MM.1S (cell line): ENCODE results near the gene SFTPB.

ENCODE experiments used
- DNase-seq: peaks from one replicate; pipeline ENCODE4 v3.0.0-alpha.2; 2015
- H2AFZ ChIP-seq: fragments of 300-600 bp; sonication (generic); 2 replicates; pipeline ENCODE4 v1.6.0; 2016; ENCODE audit warnings: antibody characterized with exemption, low read length
- H3F3A ChIP-seq: fragments of 300-600 bp; sonication (generic); 2 replicates; pipeline ENCODE4 v1.6.1; 2016; ENCODE audit warnings: mild to moderate bottlenecking, antibody characterized with exemption, low read length, moderate library complexity, mixed read lengths; ENCODE audit not compliant: insufficient read depth
- H3K27ac ChIP-seq: fragments of 300-600 bp; sonication (generic); 2 replicates; pipeline ENCODE4 v1.5.1; 2016; ENCODE audit warnings: mild to moderate bottlenecking, low read length
- H3K27me3 ChIP-seq: fragments of 300-600 bp; sonication (generic); replicated peaks from 2 replicates; pipeline ENCODE4 v1.6.0; 2016; ENCODE audit warnings: low read length; ENCODE audit not compliant: insufficient read depth
- H3K36me3 ChIP-seq: fragments of 300-600 bp; sonication (generic); replicated peaks from 2 replicates; pipeline ENCODE4 v1.6.1; 2016; ENCODE audit warnings: mild to moderate bottlenecking, low read length, mixed read lengths; ENCODE audit not compliant: insufficient read depth
- H3K4me1 ChIP-seq: fragments of 300-600 bp; sonication (generic); 2 replicates; pipeline ENCODE4 v1.6.1; 2016; ENCODE audit warnings: low read length, mixed read lengths
- H3K4me2 ChIP-seq: fragments of 300-600 bp; sonication (generic); 2 replicates; pipeline ENCODE4 v1.6.0; 2016; ENCODE audit warnings: low read depth, low read length
- H3K4me3 ChIP-seq: fragments of 300-600 bp; sonication (generic); 2 replicates; pipeline ENCODE4 v1.5.1; 2016; ENCODE audit warnings: low read length, mixed read lengths
- H3K79me2 ChIP-seq: fragments of 300-600 bp; sonication (generic); 2 replicates; pipeline ENCODE4 v1.6.1; 2016; ENCODE audit warnings: mixed run types, low read length, mixed read lengths
- H3K9ac ChIP-seq: fragments of 300-600 bp; sonication (generic); 2 replicates; pipeline ENCODE4 v1.6.1; 2016; ENCODE audit warnings: low read length, mixed read lengths
- H3K9me2 ChIP-seq: fragments of 300-600 bp; sonication (generic); replicated peaks from 2 replicates; pipeline ENCODE4 v1.6.1; 2016; ENCODE audit warnings: mild to moderate bottlenecking, low read length, mixed read lengths; ENCODE audit not compliant: insufficient read depth
- H3K9me3 ChIP-seq: fragments of 300-600 bp; sonication (generic); replicated peaks from 2 replicates; pipeline ENCODE4 v1.6.1; 2016; ENCODE audit warnings: mild to moderate bottlenecking, low read length, mixed read lengths; ENCODE audit not compliant: insufficient read depth
- H4K20me1 ChIP-seq: fragments of 300-600 bp; sonication (generic); 2 replicates; pipeline ENCODE4 v1.6.1; 2016; ENCODE audit warnings: mild to moderate bottlenecking, low read length, moderate library complexity, mixed read lengths; ENCODE audit not compliant: insufficient read depth
- CTCF ChIP-seq: fragments of 300-600 bp; sonication (generic); IDR thresholded peaks from 2 replicates; pipeline ENCODE4 v1.5.1; 2016; ENCODE audit warnings: antibody characterized with exemption, low read length, mixed read lengths
- EZH2 ChIP-seq: fragments of 300-600 bp; sonication (generic); optimal IDR thresholded peaks from 2 replicates; pipeline ENCODE3; 2017; ENCODE audit warnings: low read depth, mild to moderate bottlenecking, antibody characterized with exemption, low read length, mixed read lengths
- EZH2phosphoT487 ChIP-seq: fragments of 300-600 bp; sonication (generic); IDR thresholded peaks from 2 replicates; pipeline ENCODE4 v1.6.1; 2018; ENCODE audit warnings: antibody characterized with exemption, low read length

The SFTPB gene

GRCh38 chr2:85666016-85666415, 2.0 kb downstream of the SFTPB start:
- no peak overlapping the region for H3K9ac ChIP-seq
- no peaks in the 10 kb centered on the region for H3F3A ChIP-seq
- H3K27ac ChIP-seq: no peak overlapping the region
- H3K4me3 ChIP-seq: no peak overlapping the region
- H4K20me1 ChIP-seq: no peaks in the 10 kb centered on the region
- H3K79me2 ChIP-seq: no peaks in the 10 kb centered on the region
- no peaks in the 10 kb centered on the region for H3K9me3 ChIP-seq
- no peak overlapping the region for H2AFZ ChIP-seq
- no peaks in the 10 kb centered on the region for H3K27me3 ChIP-seq
- no peak for TF ChIP-seq CTCF
- TF ChIP-seq EZH2phosphoT487: no peak
- TF ChIP-seq EZH2: no peak
- H3K4me2 ChIP-seq: no peak overlapping the region
- no peaks in the 10 kb centered on the region for H3K9me2 ChIP-seq
- no peaks in the 10 kb centered on the region; the same call in 1 of the 2 replicates for H3K4me1 ChIP-seq
- no peaks in the 10 kb centered on the region for H3K36me3 ChIP-seq
- no peak for DNase-seq

DNA sequence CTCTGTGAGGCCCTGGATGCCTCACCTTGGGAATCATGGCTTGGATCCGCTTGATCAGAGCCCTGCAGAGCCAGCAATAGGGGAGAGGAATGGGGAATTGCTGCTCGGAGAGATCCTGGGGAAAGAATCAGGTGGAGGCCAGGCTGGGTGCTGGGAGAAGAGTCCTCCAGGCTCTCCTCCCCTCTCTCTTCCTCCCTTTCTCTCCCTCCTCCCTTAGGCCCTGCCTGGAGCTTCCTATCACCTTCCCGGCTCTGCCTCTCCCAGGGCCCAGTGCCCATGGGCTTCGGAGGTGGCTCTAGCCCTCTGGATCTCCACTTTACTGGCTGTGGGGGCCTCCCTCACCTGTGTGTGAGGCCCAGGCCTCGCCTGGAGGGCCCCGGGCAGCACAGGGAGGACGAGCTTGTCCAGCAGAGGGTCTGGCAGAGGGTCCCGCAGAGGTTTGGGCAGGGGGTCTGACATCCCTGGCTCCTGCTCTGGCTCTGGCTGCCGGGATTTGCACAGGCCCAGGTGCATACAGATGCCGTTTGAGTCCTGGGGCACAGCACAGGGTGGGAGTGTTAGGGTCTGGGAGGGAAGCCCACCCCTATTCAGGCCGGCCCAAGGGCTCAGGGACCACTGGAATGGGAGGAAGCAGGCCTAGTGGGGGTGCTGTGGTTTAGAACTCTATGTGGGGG, 2.6 kb downstream of the SFTPB start:
- DNase-seq: no peak
- Histone ChIP-seq H3K9me3 (no peaks in the 10 kb centered on the region), H2AFZ (no peak overlapping the region), H3K79me2 (no peaks in the 10 kb centered on the region), H3K4me2 (no peak overlapping the region), H4K20me1 (no peaks in the 10 kb centered on the region), H3K4me1 (no peaks in the 10 kb centered on the region; the same call in 1 of the 2 replicates), H3K36me3 (no peaks in the 10 kb centered on the region), H3K27ac (no peak overlapping the region), H3K9ac (no peak overlapping the region), H3K4me3 (no peak overlapping the region), H3K9me2 (no peaks in the 10 kb centered on the region), H3F3A (no peaks in the 10 kb centered on the region), H3K27me3 (no peaks in the 10 kb centered on the region)
- TF ChIP-seq CTCF (no peak), EZH2 (no peak), EZH2phosphoT487 (no peak)

DNA sequence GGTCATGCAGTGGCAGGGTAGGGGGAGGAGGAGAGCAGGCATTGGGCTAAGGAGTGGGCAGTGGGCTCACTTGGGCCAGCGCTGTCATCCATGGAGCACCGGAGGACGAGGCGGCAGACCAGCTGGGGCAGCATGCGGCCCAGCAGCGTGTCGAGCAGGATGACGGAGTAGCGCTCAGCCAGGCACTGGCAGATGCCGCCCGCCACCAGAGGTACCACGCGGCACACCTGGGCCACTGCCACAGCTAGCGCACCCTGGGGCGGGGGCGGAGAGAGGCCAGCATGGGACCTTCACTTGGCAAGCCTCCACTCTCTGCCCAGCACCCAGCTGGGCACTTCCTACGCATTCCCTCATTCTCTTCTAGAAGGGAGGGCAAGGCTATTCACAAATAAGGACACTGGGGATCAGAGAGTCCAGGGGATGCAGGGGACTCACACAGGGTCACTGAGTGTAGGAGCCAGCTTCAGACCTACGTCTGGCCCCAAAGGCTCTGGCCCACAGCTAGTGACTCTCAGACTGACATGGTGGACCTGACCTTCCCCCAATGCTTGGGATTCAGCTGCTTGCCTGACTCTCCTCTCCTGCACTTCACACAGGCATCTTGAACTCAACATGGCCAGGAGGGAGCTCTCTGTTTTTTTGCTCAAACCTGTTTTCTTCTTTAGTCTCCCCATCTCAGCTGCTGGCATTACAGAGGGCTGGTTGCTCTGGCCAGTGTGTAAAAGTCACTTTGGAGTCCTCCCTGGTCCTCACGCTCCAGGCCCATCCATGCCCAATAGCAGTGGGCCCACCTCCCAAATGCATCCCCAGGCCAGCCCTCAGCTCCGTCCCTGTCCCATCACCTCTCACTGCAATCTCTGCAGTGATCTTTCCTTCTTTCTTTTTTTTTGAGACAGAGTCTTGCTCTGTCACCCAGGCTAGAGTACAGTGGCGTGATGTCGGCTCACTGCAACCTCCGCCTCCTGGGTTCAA, 4.1 kb downstream of the SFTPB start:
- no peaks in the 10 kb centered on the region for H3K27me3 ChIP-seq
- TF ChIP-seq EZH2phosphoT487 (no peak), EZH2 (no peak), CTCF (no peak)
- H3F3A ChIP-seq: no peaks in the 10 kb centered on the region
- H2AFZ ChIP-seq: no peak overlapping the region
- no peaks in the 10 kb centered on the region for H3K9me3 ChIP-seq
- H3K9me2 ChIP-seq: no peaks in the 10 kb centered on the region
- H3K79me2 ChIP-seq: no peaks in the 10 kb centered on the region
- no peaks in the 10 kb centered on the region for H3K36me3 ChIP-seq
- no peak overlapping the region for H3K4me3 ChIP-seq
- H3K4me2 ChIP-seq: no peak overlapping the region
- H3K9ac ChIP-seq: no peak overlapping the region
- H4K20me1 ChIP-seq: no peaks in the 10 kb centered on the region
- H3K27ac ChIP-seq: no peak overlapping the region
- no peaks in the 10 kb centered on the region for H3K4me1 ChIP-seq
- DNase-seq: no peak
